ENCODE results near the gene CNTN1.

Gene CNTN1

GRCh38 chr12:40691913-40692764 is at the start of gene CNTN1:
Gene CNTN1, plus strand, starts transcription at chr12:40692439.
- Histone ChIP-seq H3K4me1 (no peaks in the 10 kb centered on the region), H3K4me3 (no peak within 1 kb of the TSS), H3K9ac (no peak within 1 kb of the TSS), H3K36me3 (no peaks in the 10 kb centered on the region), H4K20me1 (no peaks in the 10 kb centered on the region), H3K4me2 (no peak within 1 kb of the TSS), H3K9me3 (peaks cover 11% of the 10 kb centered on the region; the same call in 1 of the 2 replicates), H3K27ac (no peak within 1 kb of the TSS), H3K27me3 (no peaks in the 10 kb centered on the region)
- TF ChIP-seq Cebpa-rat (IDR thresholded peaks at IDR 0.05): no peak

- Histone ChIP-seq H3K9me3 (no peaks in the 10 kb centered on the region), H3K27me3 (no peaks in the 10 kb centered on the region), H4K20me1 (no peaks in the 10 kb centered on the region), H3K4me2 (no peak overlapping the region), H3K27ac (no peak overlapping the region), H3K4me3 (no peak overlapping the region), H3K9ac (no peak overlapping the region), H3K4me1 (no peaks in the 10 kb centered on the region), H3K36me3 (no peaks in the 10 kb centered on the region)
- no peak for TF ChIP-seq Cebpa-rat (IDR thresholded peaks at IDR 0.05)
Observed at GRCh38 chr12:40643506-40643905, 48.7 kb upstream of the CNTN1 start.

- no peaks in the 10 kb centered on the region for H3K9me3 ChIP-seq
- no peak overlapping the region for H3K27ac ChIP-seq
- no peak overlapping the region for H3K4me2 ChIP-seq
- no peaks in the 10 kb centered on the region for H3K4me1 ChIP-seq
- no peak overlapping the region for H3K9ac ChIP-seq
- no peaks in the 10 kb centered on the region for H3K36me3 ChIP-seq
- no peak overlapping the region for H3K4me3 ChIP-seq
- no peaks in the 10 kb centered on the region for H3K27me3 ChIP-seq
- no peaks in the 10 kb centered on the region for H4K20me1 ChIP-seq
- no peak for TF ChIP-seq Cebpa-rat (IDR thresholded peaks at IDR 0.05)
Observed at GRCh38 chr12:40643976-40644375, 48.3 kb upstream of the CNTN1 start.

GRCh38 chr12:40644708-40645107 is 47.5 kb upstream of the CNTN1 start:
- no peak overlapping the region for H3K4me2 ChIP-seq
- H3K4me1 ChIP-seq: no peaks in the 10 kb centered on the region
- no peaks in the 10 kb centered on the region for H4K20me1 ChIP-seq

DNA sequence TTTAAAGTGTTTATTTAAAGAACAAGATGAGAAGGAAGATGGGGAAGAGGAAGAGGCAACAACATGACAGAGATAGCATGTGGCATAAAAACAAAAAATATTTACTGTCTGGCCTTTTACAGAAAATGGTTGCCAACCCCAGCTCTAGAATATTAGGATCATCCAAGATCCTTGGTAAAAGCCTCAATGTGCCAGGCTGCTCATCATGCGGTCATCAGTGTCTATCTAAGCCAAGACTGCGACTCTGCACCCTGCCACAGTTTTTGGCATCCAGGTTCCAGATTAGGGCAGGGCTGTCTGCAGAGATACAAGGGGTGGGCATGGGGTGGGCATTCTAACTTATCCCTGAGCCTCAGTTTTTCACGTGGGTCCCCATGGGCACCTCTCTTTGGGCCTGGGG is 46.9 kb upstream of the CNTN1 start:
- H3K27ac ChIP-seq: no peak overlapping the region
- H3K9ac ChIP-seq: no peak overlapping the region
- H3K4me3 ChIP-seq: no peak overlapping the region
- H3K4me1 ChIP-seq: no peaks in the 10 kb centered on the region
- H3K4me2 ChIP-seq: no peak overlapping the region
- H4K20me1 ChIP-seq: no peaks in the 10 kb centered on the region
- TF ChIP-seq Cebpa-rat (IDR thresholded peaks at IDR 0.05): no peak
- H3K36me3 ChIP-seq: no peaks in the 10 kb centered on the region
- H3K9me3 ChIP-seq: no peaks in the 10 kb centered on the region
- H3K27me3 ChIP-seq: no peaks in the 10 kb centered on the region

More at GRCh38 chr12:40644708-40645107, 47.5 kb upstream of the CNTN1 start:
- no peak for TF ChIP-seq Cebpa-rat (IDR thresholded peaks at IDR 0.05)
- Histone ChIP-seq H3K9me3 (no peaks in the 10 kb centered on the region), H3K36me3 (no peaks in the 10 kb centered on the region), H3K27me3 (no peaks in the 10 kb centered on the region), H3K27ac (no peak overlapping the region), H3K4me3 (no peak overlapping the region), H3K9ac (no peak overlapping the region)

DNA sequence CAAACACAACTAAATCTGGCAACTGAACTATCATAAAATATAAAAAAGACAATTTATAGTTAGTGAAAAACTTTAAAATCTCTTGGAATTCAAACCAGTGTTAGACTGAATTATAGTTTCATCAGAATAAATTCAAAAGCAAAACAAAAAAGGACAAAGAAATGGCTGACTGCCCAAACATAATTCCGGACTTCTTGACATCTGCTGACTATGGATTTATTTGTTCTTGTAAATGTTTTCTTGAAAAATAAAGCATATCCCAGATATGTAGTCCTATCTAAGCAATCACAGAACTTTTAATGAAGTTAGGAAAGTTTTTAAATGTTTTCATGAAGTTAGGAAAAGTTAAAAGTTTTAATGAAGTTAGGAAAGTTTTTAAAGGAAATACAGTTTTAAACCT is 45.8 kb upstream of the CNTN1 start:
- H4K20me1 ChIP-seq: no peaks in the 10 kb centered on the region

GRCh38 chr12:40646911-40647310 is 45.3 kb upstream of the CNTN1 start:
- peaks cover 14% of the 10 kb centered on the region for H3K9me3 ChIP-seq
- H3K4me3 ChIP-seq: no peak overlapping the region
- no peak overlapping the region for H3K4me2 ChIP-seq
- no peak for TF ChIP-seq Cebpa-rat (IDR thresholded peaks at IDR 0.05)
- H3K27ac ChIP-seq: no peak overlapping the region
- H4K20me1 ChIP-seq: no peaks in the 10 kb centered on the region
- H3K36me3 ChIP-seq: no peaks in the 10 kb centered on the region
- H3K4me1 ChIP-seq: no peaks in the 10 kb centered on the region
- H3K27me3 ChIP-seq: no peaks in the 10 kb centered on the region
- H3K9ac ChIP-seq: no peak overlapping the region

More for the DNA sequence above, 45.8 kb upstream of the CNTN1 start:
- TF ChIP-seq Cebpa-rat (IDR thresholded peaks at IDR 0.05): no peak
- no peak overlapping the region for H3K4me2 ChIP-seq
- no peak overlapping the region for H3K9ac ChIP-seq
- no peak overlapping the region for H3K27ac ChIP-seq
- peaks cover 9% of the 10 kb centered on the region for H3K9me3 ChIP-seq
- H3K36me3 ChIP-seq: no peaks in the 10 kb centered on the region
- no peak overlapping the region for H3K4me3 ChIP-seq
- H3K27me3 ChIP-seq: no peaks in the 10 kb centered on the region
- H3K4me1 ChIP-seq: no peaks in the 10 kb centered on the region

DNA sequence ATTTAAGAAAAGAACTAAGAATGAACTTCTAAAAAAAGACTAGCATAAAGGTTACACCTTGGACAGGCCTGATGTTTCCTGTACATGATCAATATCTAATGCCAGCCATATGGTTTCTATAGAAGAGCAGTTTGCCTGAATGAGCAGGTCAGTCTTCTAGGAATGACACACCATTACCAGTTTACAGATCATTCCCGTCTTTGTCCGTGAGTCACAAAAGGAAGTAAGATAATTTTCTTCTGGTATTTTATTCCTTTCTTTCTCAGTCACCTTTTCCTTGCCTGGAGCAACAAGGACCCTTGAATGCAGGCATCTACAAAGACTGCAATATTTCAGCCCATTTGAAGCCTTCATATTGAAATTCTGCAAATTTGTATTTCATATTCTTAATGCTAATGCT is 44.6 kb upstream of the CNTN1 start:
- Histone ChIP-seq H4K20me1 (no peaks in the 10 kb centered on the region), H3K27ac (no peak overlapping the region), H3K9me3 (peaks cover 14% of the 10 kb centered on the region), H3K27me3 (no peaks in the 10 kb centered on the region), H3K36me3 (no peaks in the 10 kb centered on the region), H3K4me1 (no peaks in the 10 kb centered on the region), H3K4me3 (no peak overlapping the region), H3K9ac (no peak overlapping the region), H3K4me2 (no peak overlapping the region)
- TF ChIP-seq Cebpa-rat (IDR thresholded peaks at IDR 0.05): no peak

- H3K4me3 ChIP-seq: no peak overlapping the region
- no peaks in the 10 kb centered on the region for H3K27me3 ChIP-seq
- peaks cover 14% of the 10 kb centered on the region for H3K9me3 ChIP-seq
- no peak overlapping the region for H3K27ac ChIP-seq
- H3K4me2 ChIP-seq: no peak overlapping the region
- TF ChIP-seq Cebpa-rat (IDR thresholded peaks at IDR 0.05): no peak
- no peaks in the 10 kb centered on the region for H4K20me1 ChIP-seq
- no peaks in the 10 kb centered on the region for H3K36me3 ChIP-seq
- H3K9ac ChIP-seq: no peak overlapping the region
- no peaks in the 10 kb centered on the region for H3K4me1 ChIP-seq
Observed at GRCh38 chr12:40648519-40648918, 43.7 kb upstream of the CNTN1 start.

GRCh38 chr12:40650038-40650704 is 42.1 kb upstream of the CNTN1 start:
- no peak for TF ChIP-seq Cebpa-rat (IDR thresholded peaks at IDR 0.05)
- Histone ChIP-seq H3K4me3 (no peak overlapping the region), H3K4me2 (no peak overlapping the region), H4K20me1 (no peaks in the 10 kb centered on the region), H3K27me3 (no peaks in the 10 kb centered on the region), H3K9me3 (peaks cover 14% of the 10 kb centered on the region), H3K36me3 (no peaks in the 10 kb centered on the region), H3K4me1 (no peaks in the 10 kb centered on the region), H3K9ac (no peak overlapping the region), H3K27ac (no peak overlapping the region)
